MM.1S (cell line): ENCODE data around the gene SEC31B.

Experiments
- DNase-seq: peaks from one replicate; pipeline ENCODE4 v3.0.0-alpha.2; 2015
- H2AFZ ChIP-seq: fragments of 300-600 bp; sonication (generic); 2 replicates; pipeline ENCODE4 v1.6.0; 2016; ENCODE audit warnings: antibody characterized with exemption, low read length
- H3F3A ChIP-seq: fragments of 300-600 bp; sonication (generic); 2 replicates; pipeline ENCODE4 v1.6.1; 2016; ENCODE audit warnings: mild to moderate bottlenecking, antibody characterized with exemption, low read length, moderate library complexity, mixed read lengths; ENCODE audit not compliant: insufficient read depth
- H3K27ac ChIP-seq: fragments of 300-600 bp; sonication (generic); 2 replicates; pipeline ENCODE4 v1.5.1; 2016; ENCODE audit warnings: mild to moderate bottlenecking, low read length
- H3K27me3 ChIP-seq: fragments of 300-600 bp; sonication (generic); replicated peaks from 2 replicates; pipeline ENCODE4 v1.6.0; 2016; ENCODE audit warnings: low read length; ENCODE audit not compliant: insufficient read depth
- H3K36me3 ChIP-seq: fragments of 300-600 bp; sonication (generic); replicated peaks from 2 replicates; pipeline ENCODE4 v1.6.1; 2016; ENCODE audit warnings: mild to moderate bottlenecking, low read length, mixed read lengths; ENCODE audit not compliant: insufficient read depth
- H3K4me1 ChIP-seq: fragments of 300-600 bp; sonication (generic); 2 replicates; pipeline ENCODE4 v1.6.1; 2016; ENCODE audit warnings: low read length, mixed read lengths
- H3K4me2 ChIP-seq: fragments of 300-600 bp; sonication (generic); 2 replicates; pipeline ENCODE4 v1.6.0; 2016; ENCODE audit warnings: low read depth, low read length
- H3K4me3 ChIP-seq: fragments of 300-600 bp; sonication (generic); 2 replicates; pipeline ENCODE4 v1.5.1; 2016; ENCODE audit warnings: low read length, mixed read lengths
- H3K79me2 ChIP-seq: fragments of 300-600 bp; sonication (generic); 2 replicates; pipeline ENCODE4 v1.6.1; 2016; ENCODE audit warnings: mixed run types, low read length, mixed read lengths
- H3K9ac ChIP-seq: fragments of 300-600 bp; sonication (generic); 2 replicates; pipeline ENCODE4 v1.6.1; 2016; ENCODE audit warnings: low read length, mixed read lengths
- H3K9me2 ChIP-seq: fragments of 300-600 bp; sonication (generic); replicated peaks from 2 replicates; pipeline ENCODE4 v1.6.1; 2016; ENCODE audit warnings: mild to moderate bottlenecking, low read length, mixed read lengths; ENCODE audit not compliant: insufficient read depth
- H3K9me3 ChIP-seq: fragments of 300-600 bp; sonication (generic); replicated peaks from 2 replicates; pipeline ENCODE4 v1.6.1; 2016; ENCODE audit warnings: mild to moderate bottlenecking, low read length, mixed read lengths; ENCODE audit not compliant: insufficient read depth
- H4K20me1 ChIP-seq: fragments of 300-600 bp; sonication (generic); 2 replicates; pipeline ENCODE4 v1.6.1; 2016; ENCODE audit warnings: mild to moderate bottlenecking, low read length, moderate library complexity, mixed read lengths; ENCODE audit not compliant: insufficient read depth
- CTCF ChIP-seq: fragments of 300-600 bp; sonication (generic); IDR thresholded peaks from 2 replicates; pipeline ENCODE4 v1.5.1; 2016; ENCODE audit warnings: antibody characterized with exemption, low read length, mixed read lengths
- EZH2 ChIP-seq: fragments of 300-600 bp; sonication (generic); optimal IDR thresholded peaks from 2 replicates; pipeline ENCODE3; 2017; ENCODE audit warnings: low read depth, mild to moderate bottlenecking, antibody characterized with exemption, low read length, mixed read lengths
- EZH2phosphoT487 ChIP-seq: fragments of 300-600 bp; sonication (generic); IDR thresholded peaks from 2 replicates; pipeline ENCODE4 v1.6.1; 2018; ENCODE audit warnings: antibody characterized with exemption, low read length

SEC31B gene

GRCh38 chr10:100462709-100463108, 57.0 kb downstream of the SEC31B start, which contains the start of gene WNT8B:
Gene WNT8B, plus strand, starts transcription at chr10:100463009. Its CDS starts 160 bp downstream, at chr10:100463169.
- H3K9me3 ChIP-seq, result no peaks in the 10 kb centered on the region
- H3K36me3 ChIP-seq, result no peaks in the 10 kb centered on the region
- H3K9me2 ChIP-seq, result no peaks in the 10 kb centered on the region
- no peak within 1 kb of the TSS for H3K9ac ChIP-seq
- TF ChIP-seq EZH2 (no peak), EZH2phosphoT487 (no peak), CTCF (no peak)
- no peak within 1 kb of the TSS for H2AFZ ChIP-seq
- no peak within 1 kb of the TSS for H3K27ac ChIP-seq
- no peaks in the 10 kb centered on the region for H4K20me1 ChIP-seq
- no peaks in the 10 kb centered on the region for H3K79me2 ChIP-seq
- H3K4me1 ChIP-seq, result no peaks in the 10 kb centered on the region
- no peak for DNase-seq
- no peak within 1 kb of the TSS for H3K4me3 ChIP-seq
- H3K27me3 ChIP-seq, result no peaks in the 10 kb centered on the region
- no peak within 1 kb of the TSS for H3K4me2 ChIP-seq
- H3F3A ChIP-seq, result no peaks in the 10 kb centered on the region

- Histone ChIP-seq H3K27me3 (no peaks in the 10 kb centered on the region), H3K4me2 (no peak overlapping the region), H3F3A (no peaks in the 10 kb centered on the region), H3K9me3 (no peaks in the 10 kb centered on the region), H3K79me2 (no peaks in the 10 kb centered on the region), H3K4me3 (no peak overlapping the region), H4K20me1 (no peaks in the 10 kb centered on the region), H3K9ac (no peak overlapping the region), H2AFZ (no peak overlapping the region), H3K9me2 (no peaks in the 10 kb centered on the region), H3K4me1 (no peaks in the 10 kb centered on the region), H3K27ac (no peak overlapping the region), H3K36me3 (no peaks in the 10 kb centered on the region)
- TF ChIP-seq CTCF, result no peak
- DNase-seq, result no peak
These were observed 70.7 kb downstream of the SEC31B start for GRCh38 chr10:100448951-100449350.

- H3K4me1 ChIP-seq, result no peaks in the 10 kb centered on the region
- H3K9me3 ChIP-seq, result no peaks in the 10 kb centered on the region
- H3K79me2 ChIP-seq, result no peaks in the 10 kb centered on the region
- H2AFZ ChIP-seq, result no peak overlapping the region
- no peak overlapping the region for H3K4me2 ChIP-seq
- H4K20me1 ChIP-seq, result no peaks in the 10 kb centered on the region
- no peaks in the 10 kb centered on the region for H3F3A ChIP-seq
- no peak overlapping the region for H3K9ac ChIP-seq
- TF ChIP-seq CTCF (no peak), EZH2 (no peak), EZH2phosphoT487 (no peak)
- DNase-seq, result no peak
- no peaks in the 10 kb centered on the region for H3K9me2 ChIP-seq
- no peaks in the 10 kb centered on the region for H3K27me3 ChIP-seq
- no peak overlapping the region for H3K27ac ChIP-seq
- H3K4me3 ChIP-seq, result no peak overlapping the region
- H3K36me3 ChIP-seq, result no peaks in the 10 kb centered on the region
These were observed 72.0 kb downstream of the SEC31B start for GRCh38 chr10:100447663-100448062.
